HG03460 (cell line): ENCODE results near the gene ZNF580.

Experiments used
- ATAC-seq: cut with Tn5 transposase; IDR thresholded peaks from one replicate; pipeline ENCODE4 v1.9.1; 2021; ENCODE audit not compliant: unreplicated experiment

ZNF580 gene

DNA sequence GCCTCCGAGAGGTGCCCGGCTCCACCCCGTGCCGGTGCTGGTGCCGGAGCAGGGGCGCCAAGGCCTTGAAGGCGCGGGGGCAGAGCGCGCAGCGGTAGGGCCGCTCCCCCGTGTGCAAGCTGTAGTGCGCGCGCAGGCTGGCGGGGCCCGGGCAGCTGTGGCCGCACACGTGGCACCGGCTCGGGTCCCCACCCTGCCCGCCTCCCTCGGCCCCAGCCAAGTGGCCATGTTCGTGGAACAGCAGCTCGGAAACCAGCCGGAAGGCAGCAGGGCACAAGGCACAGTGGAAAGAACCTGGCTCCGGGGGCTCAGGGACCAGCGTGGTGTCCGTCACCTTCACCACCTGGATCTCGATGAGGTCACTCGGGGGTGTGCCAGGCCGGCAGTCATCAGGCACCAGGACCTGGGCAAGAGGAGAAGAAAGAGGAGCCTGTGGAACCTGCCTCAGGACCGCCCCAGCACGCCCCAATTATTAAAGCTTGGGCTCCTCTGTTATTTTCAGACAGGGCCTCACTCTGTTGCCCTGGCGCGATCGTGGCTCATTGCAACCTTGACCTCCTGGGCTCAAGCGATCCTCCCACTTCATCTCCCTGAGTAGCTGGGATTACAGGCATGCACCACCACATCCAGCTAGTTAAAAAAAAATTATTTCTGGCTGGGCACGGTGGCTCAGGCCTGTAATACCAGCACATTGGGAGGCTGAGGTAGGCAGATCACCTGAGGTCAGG, 18.4 kb upstream of the ZNF580 start:
- ATAC-seq = no peak

DNA sequence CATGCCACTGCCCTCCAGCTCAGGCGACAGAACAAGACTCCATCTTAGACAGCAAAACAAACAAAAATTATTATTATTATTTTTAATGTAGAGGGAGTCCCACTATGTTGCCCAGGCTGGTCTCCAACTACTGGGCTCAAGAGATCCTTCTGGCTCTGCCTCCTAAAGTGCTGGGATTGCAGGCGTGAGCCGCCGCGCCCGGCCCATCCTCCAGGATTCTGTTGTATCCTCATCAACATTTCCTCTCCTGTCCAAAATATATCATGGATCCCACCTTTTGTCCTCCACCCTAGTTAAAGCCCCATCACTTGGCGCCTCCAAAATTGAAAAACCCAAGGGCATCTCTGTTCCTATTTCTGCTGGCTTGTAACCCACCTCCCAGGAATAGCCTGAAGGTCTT, 17.7 kb upstream of the ZNF580 start:
- no peak for ATAC-seq

DNA sequence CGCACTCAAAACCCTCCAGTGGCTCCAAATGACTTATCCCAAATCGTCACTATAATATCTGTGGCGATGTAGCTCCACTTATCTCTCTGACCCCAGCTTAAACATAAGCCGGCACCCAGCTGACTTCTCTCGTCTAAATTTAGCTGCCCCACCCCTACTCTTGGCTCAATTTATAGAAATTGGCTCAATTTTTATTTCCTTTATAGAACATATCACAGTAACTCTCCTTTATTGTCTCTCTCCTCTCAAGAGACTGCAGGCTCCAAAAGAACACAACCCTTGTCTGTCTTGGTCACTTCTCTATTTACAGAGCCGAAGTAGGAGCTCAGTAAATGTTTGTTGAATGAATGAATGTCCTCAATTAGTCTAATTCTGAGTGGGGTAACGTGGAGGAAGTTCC, 17.2 kb upstream of the ZNF580 start:
- ATAC-seq = no peak

DNA sequence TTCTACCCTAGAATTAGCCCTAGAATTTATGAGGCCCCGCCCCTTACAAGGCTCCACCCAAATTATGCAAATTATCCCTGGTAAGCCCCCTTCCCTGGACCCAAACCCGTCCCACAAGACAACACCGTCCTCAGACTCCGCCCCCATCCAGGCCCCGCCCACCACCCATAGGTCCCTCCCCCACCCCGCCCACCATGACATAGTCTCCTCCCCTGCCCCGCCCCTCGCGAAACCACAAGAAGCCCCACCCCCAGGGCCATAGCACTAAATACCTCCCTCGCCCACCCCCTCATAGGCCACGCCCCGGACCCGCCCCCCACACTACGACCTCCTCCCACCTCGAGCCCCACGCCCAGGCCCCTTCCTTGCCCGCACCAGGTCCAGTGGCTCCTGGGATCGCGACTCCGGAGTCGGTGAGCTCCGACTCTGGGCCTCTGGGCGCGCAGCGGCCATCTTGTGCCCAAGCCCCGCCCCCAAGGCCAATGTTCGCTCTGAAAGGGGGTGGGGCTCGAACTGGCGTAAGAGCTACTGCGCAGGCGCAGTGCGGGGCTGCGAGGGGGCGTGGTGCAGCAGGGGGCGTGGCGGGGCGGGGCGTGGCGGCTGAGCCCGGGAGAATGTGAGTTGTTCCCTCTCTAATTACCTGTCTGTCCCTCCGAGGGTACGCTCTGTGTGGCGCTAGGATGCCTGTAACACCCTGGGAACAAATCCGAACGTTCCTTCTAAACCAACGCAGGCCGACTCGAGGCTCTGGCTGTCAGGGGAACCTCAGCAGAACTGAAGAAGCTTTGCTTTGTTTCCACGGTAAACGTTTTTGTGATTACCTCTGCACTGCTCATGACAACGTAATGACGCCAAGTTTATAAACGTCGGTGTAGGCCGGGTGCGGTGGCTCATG, 16.4 kb upstream of the ZNF580 start, which contains the start of gene ZNF784:
Gene ZNF784 (minus strand): TSS at position 458 of the 895 bp plus-strand sequence. CDS start 5 bp downstream, at position 453.
- peak; percentile 64 for ATAC-seq

DNA sequence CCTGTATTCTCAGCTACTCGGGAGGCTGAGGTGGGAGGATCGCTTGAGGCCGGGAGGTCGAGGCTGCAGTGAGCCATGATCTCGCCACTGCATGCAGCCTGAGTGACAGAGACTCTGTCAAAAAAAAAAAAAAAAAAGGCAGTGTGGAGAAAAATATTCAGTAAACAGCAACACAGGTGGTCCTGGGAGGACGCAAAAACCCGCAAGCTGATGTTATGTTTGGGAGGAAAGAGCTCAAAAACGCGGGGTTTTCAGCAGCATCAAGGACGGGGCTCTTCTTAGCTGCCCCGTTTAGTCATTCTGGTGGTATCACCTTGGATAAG, 15.8 kb upstream of the ZNF580 start:
- ATAC-seq = no peak

DNA sequence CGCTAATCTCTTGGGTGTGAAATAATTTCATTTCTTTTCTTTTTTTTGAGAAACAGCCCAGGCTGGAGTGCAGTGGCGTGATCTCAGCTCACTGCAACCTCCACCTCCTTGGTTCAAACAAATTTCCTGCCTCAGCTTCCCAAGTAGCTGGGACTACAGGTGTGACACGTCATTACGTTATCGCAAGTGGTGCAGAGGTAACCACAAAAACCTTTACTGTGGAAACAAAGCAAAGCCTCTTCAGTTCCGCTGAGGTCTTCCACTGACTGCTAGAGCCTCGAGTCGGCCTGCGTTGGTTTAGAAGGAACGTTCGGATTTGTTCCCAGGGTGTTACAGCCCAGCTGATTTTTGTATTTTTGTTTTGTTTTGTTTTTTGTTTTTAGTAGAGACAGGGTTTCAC, 14.5 kb upstream of the ZNF580 start:
- no peak for ATAC-seq

DNA sequence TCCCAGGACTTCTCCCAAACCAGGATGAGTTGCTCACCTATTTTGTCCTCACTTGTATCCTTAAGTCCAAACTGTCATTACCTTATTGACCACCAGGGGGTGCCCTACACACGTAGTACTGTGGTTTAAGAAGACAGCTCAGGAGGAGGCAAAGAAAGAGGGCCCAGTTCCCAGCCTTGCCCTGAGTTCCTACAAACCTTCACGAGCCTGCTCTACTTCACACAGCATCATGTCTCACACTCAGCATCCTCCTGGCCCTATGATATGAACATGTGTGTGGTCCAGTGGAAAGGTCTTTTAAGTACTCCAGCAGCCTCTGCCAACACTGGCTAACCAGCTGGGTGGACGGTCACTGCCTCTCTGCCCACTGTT, 8.4 kb upstream of the ZNF580 start:
- ATAC-seq = peak; percentile 53

DNA sequence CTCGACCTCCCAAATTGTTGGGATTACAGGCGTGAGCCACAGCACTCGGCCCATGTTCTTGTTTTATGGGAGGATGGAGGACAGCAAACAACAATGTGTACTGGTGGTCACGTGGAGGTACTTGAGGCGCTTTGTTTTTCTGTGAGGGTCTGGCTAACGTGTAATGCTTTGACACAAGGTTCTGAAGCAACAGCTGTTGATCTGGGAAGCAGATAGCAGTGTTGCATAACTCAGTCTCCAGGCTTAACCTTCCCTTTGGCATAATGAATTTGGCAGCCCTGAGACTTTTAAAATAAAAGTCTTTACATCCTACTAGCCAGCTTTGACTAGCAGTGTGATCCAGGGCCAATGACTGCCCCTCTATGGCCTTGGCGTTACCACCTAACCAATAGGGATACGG, 6.9 kb upstream of the ZNF580 start:
- no peak for ATAC-seq

DNA sequence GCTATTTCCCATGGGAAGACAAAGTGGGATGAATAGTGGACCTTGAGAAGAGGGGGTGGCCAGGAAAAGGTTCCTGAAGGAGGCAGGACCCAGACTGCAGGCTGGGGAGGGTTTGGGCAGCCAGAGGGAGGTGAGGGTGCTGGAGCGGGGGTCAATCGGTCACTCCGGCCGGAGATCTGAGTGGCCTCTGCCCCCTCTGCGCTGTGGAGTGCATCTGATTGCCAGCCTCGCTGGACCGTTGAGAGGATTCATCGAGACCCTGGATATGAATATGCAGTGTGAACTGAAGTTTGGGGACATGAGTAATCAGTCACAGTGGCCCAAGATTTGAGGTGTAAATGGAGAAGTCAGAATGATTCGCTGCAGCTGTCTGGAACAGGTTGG, 5.5 kb upstream of the ZNF580 start:
- no peak for ATAC-seq

DNA sequence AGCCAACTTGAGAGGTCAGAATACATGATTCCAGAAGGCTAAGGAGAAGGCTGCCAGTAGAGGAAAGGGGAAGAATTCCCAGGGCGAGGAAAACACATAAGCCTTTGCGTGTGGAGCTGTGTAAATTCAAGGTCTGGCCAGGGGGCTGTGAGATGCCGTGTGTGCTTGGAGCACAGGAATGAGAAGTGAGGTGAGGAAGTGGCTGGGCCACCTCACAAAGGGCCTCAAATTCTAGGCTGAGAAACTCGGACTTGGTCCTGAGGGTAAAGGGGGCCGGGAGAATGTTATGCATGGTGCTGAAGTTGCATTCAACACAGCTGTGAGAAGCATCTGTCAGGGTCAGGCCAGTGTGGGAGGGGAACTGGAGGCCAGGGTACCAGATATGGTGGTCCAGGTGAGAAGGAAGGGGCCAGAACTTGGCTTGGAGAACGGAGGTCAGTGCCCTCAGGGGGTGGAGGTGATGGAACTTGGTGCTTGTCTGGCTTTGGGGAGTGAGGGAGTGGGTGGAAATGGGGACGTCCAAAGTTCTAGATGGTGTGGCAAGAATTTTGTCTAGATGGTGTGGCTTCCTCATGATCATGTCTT, 4.9 kb upstream of the ZNF580 start:
- ATAC-seq = no peak

DNA sequence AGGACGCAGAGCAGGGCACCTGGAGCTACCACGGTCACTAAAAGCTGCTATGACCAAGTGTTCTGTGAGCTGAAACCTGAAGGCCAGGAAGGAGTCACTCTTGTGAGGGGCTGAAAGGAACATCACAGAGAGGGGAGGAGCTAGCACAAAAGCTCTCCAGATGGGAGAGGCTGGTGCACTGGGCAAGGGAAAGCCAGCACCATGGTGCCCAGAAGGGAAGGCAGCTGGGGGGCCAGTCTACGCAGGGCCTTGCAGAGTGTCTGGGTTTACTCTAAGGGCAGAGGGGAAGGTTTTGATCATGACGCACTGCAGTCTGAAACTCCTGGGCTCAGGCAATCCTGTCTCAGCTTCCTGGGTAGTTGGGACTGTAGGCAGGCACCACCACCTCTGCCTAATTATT, 4.1 kb upstream of the ZNF580 start:
- no peak for ATAC-seq

DNA sequence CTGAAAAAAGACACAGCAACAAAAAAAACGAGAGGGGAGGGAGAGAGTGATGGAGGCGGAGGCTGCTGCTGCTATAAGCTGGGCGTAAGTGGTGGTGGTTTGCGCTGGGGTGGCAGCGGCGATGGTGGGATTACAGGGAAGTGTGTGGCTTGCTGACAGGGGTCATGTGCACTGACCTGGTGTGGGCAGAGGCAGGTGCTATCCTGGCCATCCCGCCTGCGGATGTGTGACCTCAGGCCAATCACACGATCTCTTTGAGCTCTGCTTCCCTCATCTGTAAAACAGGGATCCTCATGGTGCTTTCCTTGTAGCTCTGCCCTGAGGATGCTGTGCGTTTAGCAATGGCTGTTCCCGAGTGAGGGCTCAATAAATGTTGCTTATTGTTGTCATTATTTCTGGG, 3.3 kb upstream of the ZNF580 start:
- ATAC-seq = no peak

DNA sequence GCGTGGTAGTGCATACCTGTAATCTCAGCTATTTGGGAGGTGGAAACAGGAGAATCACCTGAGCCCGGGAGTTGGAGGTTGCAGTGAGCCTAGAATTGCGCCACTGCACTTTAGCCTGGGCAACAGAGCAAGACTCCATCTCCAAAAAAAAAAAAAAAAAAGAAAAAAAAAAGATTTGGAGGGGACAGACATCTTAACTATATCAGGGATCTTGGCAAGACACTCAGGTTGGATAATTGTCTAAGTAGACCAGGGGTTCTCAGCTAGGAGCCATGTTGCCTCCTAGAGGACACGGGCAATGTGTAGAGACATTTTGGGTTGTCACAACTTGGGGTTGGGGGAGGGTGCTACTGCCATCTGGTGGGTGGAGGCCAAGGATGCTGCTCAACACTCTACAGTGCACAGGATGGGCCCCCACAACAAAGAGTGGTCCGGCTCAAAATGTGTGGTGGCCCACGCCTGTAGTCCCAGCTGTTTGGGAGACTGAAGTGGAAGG, 1.9 kb upstream of the ZNF580 start:
- ATAC-seq = no peak

DNA sequence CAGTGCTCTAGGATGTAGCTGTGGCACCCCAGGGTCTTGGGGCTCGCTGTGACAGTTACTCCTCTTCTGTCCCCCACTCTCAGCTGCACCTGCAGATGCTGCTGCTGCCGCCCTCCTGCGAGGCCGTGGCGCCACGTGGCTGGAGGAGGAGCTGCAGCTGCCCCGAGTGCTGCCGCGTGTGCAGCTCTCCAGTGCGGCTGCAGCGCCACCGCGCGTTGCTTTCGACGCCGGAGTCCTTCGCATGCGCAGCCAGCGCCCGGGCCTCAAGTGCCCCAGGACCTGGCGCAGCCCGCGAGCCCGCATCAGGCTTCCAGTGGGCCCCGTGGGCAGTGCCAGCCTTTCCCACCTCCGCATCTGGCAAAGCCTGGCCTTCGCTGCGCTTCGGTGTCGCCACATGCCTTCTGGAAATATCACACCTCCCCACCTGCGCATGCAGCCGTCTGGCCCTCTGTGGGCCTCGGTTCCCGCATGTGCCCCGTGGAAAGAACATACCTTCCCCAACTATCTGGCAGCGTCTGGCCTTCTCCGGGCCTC, 692 bp upstream of the ZNF580 start:
- no peak for ATAC-seq

DNA sequence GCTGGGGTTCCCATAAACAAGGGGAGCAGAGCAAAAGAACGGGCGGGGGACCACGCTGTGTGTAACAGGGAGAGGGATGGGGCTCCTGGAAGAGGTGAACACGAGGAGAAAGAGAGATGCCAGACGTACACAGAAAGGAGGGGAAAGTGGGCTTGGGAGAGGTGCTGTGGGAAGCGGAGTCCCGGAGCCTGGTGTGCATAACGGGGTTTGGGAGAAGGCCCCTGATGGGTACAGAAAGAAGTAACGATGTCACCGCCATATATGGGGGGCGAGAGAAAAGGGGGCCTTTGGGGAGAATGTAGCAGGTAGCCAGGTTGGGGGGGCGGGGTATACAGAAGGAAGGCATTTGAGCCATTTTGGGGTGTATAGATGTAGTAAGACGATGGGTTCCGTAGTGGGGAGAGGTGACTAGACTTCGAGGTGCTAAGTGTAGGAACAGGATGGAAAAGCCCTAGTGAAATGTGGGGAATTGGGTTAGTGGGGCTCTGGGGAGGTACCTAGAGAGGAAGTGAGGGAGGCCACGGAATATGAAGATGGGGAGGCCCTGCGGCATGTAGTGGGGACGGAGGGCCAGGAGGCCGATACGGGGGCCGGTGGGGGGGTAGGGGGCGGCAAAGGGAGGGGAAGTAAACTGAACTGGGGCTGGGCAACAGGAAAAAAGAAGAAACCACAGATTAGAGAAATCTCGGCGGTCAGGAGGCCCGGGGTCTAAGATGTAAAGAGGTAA, 787 bp downstream of the ZNF580 start:
- no peak for ATAC-seq

DNA sequence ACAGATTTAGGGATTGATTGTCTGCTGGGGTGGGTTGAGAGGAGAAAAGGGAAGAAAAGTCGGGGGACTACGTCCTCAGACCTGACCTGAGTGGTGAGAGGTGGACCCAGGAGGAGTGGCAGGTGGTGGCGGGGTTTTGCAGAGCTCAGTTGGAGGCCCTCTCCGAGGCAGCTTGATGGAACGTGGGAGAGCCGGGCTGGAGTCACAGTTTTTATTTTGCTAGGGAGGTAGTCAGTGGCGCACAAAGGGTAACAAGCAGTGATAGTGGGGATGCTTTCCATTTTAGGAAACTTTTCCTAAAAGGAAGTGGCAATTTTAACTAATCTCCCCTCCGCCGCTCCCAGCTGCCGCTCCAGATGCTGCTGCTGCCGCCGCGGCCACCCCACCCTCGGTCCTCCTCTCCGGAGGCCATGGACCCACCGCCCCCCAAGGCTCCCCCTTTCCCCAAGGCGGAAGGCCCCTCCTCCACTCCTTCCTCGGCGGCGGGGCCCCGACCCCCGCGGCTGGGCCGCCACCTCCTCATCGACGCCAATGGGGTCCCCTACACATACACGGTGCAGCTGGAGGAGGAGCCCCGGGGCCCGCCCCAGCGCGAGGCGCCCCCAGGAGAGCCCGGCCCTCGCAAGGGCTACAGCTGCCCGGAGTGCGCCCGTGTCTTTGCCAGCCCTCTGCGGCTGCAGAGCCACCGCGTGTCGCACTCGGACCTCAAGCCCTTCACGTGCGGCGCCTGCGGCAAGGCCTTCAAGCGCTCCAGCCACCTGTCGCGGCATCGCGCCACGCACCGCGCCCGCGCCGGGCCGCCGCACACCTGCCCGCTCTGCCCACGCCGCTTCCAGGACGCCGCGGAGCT, 1.6 kb downstream of the ZNF580 start:
- ATAC-seq = no peak

DNA sequence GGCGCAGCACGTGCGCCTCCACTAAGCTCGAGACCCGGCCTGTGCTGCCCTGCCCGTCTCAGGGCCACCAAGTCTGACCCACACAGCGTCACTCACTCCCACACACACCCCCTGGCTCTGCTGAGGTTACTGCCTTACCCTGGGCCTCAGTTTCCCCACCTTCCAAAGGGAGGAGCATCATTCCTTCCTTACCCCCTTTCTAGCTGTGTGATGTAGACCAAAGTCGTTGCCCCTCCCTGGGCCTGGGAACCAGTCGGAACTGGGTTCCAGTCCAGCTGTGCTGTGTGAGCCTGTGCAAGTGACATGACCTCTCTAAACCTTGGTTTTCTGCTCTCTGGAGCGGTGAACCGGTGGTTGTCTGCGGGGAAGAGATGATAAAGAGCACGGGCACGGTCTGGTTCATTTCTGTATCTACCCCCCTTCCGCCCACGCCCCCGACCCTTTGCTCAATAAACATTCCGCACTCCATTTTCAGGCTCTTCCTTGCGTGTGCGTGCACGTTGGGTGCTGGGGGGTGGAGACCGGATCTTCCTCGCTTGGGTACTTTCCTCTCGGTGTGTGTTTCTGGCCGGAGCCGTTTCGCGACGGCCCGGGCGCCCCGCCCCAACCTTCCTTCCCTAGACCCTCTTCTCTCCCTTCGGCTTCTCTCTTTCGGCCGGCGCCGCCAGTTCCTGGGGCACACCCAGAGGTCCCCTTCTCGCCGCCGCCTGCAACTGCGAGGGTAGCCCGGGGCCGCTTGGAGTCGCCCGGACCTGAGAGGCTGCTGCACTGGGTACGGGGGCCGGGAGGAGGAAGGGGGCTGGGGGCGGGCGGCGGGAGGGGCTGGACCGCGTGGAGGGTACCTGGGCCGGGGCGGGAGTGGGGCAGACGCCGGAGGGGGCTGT, 2.4 kb downstream of the ZNF580 start, which contains the start of gene ZNF581:
Gene ZNF581 (plus strand): TSS at position 647 of the 884 bp plus-strand sequence. CDS start 923 bp downstream, outside the sequence.
- no peak for ATAC-seq

DNA sequence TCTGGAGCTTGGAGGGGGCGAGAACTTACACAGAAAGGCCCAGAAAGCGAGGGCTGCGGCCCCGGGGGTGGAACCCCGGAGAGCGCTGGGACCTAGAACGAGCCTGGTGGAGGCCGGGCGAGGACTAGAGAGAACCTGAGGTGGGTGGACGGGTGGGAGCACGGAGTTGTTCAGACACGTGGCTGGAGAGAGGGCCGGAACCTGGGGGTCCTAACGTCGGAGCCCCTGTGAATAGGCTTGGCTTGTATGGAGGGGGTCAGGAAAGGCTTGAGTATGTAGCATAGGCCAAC, 3.0 kb downstream of the ZNF580 start:
- no peak for ATAC-seq

DNA sequence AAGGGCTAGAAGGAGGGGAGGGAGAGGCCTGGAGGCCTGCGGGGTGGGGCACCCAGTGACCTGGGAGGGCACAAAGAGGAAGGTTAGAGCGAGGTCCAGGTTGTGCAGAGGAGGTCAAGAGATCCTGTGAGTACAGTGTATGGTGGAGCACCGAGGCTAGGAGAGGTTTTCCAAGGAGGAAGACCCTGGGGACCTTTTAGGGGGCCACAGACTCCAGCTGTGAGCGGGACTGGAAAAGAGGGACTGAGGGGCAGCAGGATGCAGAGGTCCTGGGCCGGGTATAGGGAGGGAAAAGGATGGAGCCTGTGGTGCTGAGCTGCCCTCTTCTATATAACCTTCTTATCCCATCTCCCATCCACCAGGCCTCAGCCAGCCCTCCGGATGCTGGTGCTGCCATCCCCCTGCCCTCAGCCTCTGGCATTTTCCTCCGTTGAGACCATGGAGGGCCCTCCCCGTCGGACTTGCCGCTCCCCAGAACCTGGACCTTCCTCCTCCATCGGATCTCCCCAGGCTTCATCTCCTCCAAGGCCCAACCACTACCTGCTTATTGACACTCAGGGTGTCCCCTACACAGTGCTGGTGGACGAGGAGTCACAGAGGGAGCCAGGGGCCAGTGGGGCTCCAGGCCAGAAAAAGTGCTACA, 3.5 kb downstream of the ZNF580 start:
- no peak for ATAC-seq
